Kidney glomerular epithelial cell (primary cell): ENCODE data around the gene SEC61G.

Experiments
- DNase-seq: peaks from one replicate; lab custom pipeline; 2025; lab: John Stamatoyannopoulos, UW

Gene SEC61G

GRCh38 chr7:54758702-54759592 is at the start of gene SEC61G:
Gene SEC61G, minus strand, starts transcription at chr7:54759211. Its CDS starts 1,623 bp downstream, at chr7:54757588.
- peak; percentile 90 for DNase-seq

GRCh38 chr7:54802841-54803240 is 43.8 kb upstream of the SEC61G start:
- peak; percentile 12 for DNase-seq

- no peak for DNase-seq
These were observed 43.1 kb upstream of the SEC61G start for GRCh38 chr7:54802114-54802513.

GRCh38 chr7:54799792-54800191 is 40.8 kb upstream of the SEC61G start:
- no peak for DNase-seq

- DNase-seq: no peak
These were observed 39.5 kb upstream of the SEC61G start for GRCh38 chr7:54798530-54798929.

- DNase-seq: no peak
These were observed 37.8 kb upstream of the SEC61G start for GRCh38 chr7:54796853-54797252.

- no peak for DNase-seq
These were observed 37.1 kb upstream of the SEC61G start for GRCh38 chr7:54796150-54796549.

- no peak for DNase-seq
These were observed 33.4 kb upstream of the SEC61G start for GRCh38 chr7:54792383-54792782.

- DNase-seq: peak; percentile 79
These were observed 29.7 kb upstream of the SEC61G start for GRCh38 chr7:54788664-54789063.

- no peak for DNase-seq
These were observed 26.2 kb upstream of the SEC61G start for GRCh38 chr7:54785261-54785660.

GRCh38 chr7:54783952-54784351 is 24.9 kb upstream of the SEC61G start:
- DNase-seq: no peak

- DNase-seq: no peak
These were observed 23.8 kb upstream of the SEC61G start for GRCh38 chr7:54782829-54783228.

GRCh38 chr7:54782314-54782713 is 23.3 kb upstream of the SEC61G start:
- no peak for DNase-seq

GRCh38 chr7:54781134-54781920 is 22.3 kb upstream of the SEC61G start:
- DNase-seq: no peak

GRCh38 chr7:54780490-54780889 is 21.5 kb upstream of the SEC61G start:
- no peak for DNase-seq

- DNase-seq: no peak
These were observed 19.9 kb upstream of the SEC61G start for GRCh38 chr7:54778696-54779540.

- no peak for DNase-seq
These were observed 19.2 kb upstream of the SEC61G start for GRCh38 chr7:54778166-54778565.

GRCh38 chr7:54774785-54775740 is 16.1 kb upstream of the SEC61G start:
- DNase-seq: no peak

GRCh38 chr7:54773472-54774399 is 14.7 kb upstream of the SEC61G start:
- peak; percentile 52 for DNase-seq

GRCh38 chr7:54769203-54769602 is 10.2 kb upstream of the SEC61G start:
- peak; percentile 3 for DNase-seq
